NK-92 treated with Interleukin-12 subunit alpha and Interleukin-12 subunit beta, amount 100 ng/mL, for 24 hours (cell line): Measurements from ENCODE around the gene SLX4.
"Not testable (repeated sequence)": the region's sequence is repeated elsewhere in the genome, so short reads cannot be mapped to it uniquely, and the experiment has no call there.

Experiments
- DNase-seq: peaks from one replicate; lab custom pipeline; 2025; lab: John Stamatoyannopoulos, UW

SLX4 gene

GRCh38 chr16:3640632-3641501 is 29.5 kb upstream of the SLX4 start:
- no peak for DNase-seq

GRCh38 chr16:3640207-3640606 is 28.8 kb upstream of the SLX4 start:
- DNase-seq = no peak

GRCh38 chr16:3638916-3639644 is 27.7 kb upstream of the SLX4 start:
- no peak for DNase-seq

GRCh38 chr16:3637371-3637923 is 26.0 kb upstream of the SLX4 start:
- no peak for DNase-seq

GRCh38 chr16:3625911-3626732 is 14.7 kb upstream of the SLX4 start:
- no peak for DNase-seq

DNA sequence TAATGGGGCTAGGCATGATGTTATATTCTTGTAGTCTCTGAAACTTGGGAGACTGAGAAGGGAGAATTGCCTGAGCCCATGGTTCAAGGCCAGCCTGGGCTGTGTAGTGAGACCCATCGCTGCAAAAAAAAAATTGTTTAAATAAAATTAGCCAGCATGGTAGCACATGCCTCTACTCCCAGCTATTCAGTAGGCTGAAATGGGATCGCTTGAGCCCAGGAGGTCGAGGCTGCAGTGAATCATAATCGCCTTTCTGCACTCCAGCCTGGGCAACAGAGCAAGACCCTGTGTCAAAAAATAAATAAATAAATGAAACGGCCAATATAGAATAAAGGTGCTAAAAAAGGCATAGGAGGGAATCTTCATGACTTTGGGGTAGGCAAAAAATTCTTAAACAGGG is 13.9 kb upstream of the SLX4 start:
- DNase-seq = no peak

- no peak for DNase-seq
Observed at GRCh38 chr16:3623642-3624041, 12.2 kb upstream of the SLX4 start.

DNA sequence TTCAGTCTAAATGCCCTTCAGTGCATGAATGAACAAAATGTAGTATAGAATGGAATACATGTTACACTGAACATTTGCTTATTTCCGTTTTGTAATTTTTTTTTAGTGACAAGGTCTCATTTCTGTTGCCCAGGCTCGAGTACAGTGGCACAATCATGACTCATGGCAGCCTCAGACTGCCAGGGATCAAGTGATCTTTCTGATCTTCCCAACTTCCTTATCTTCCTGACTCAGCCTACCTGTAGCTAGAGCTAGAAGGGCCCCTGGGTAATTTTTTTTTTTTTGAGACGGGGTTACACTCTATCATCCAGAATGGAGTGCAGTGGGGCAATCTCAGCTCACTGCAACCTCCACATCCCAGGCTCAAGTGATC is 7.3 kb upstream of the SLX4 start:
- DNase-seq = no peak

DNA sequence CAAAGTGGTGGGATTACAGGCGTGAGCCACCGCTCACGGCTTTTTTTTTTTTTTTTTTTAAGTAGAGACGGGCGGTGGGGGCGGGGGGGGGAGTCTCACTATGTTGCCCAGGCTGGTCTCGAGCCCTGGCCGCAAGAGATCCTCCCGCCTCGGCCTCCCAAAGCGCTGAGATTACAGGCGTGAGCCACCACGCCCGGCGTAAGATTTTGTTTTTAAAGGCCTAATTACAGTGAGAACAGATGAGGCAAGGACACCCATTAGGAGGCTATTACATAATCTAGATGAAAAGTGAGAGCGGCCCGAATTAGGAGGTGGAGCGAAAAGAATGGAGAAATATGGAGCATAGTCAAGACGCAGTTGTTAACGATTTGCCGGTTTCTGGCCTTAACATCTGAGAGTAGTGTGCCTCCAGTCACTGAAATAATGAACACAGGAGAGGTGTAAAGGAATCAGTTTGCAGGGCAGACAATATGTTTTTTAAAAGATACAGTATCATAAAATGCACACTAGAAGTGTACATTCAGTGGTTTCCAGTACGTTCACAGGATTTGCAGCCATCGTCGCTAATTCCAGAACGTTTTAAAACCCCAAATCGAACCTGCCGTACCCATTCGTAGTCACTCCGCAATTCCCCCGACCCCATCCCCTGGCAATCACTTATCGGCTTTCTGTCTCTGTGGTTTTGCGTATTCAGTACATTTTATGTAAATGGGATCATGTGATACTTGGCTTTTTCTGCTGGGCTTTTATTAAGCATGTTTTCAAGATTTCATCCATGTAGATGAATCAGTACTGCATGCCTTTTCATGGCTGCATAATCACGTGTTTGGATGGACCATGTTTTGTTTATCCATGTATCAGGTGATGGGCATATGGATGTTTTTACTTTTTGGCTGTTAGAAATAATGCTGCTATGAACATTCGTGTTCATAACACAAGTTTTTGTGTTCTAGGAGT is 1.4 kb upstream of the SLX4 start:
- DNase-seq = no peak

- no peak for DNase-seq
Observed at GRCh38 chr16:3610698-3611145, 684 bp downstream of the SLX4 start.

DNA sequence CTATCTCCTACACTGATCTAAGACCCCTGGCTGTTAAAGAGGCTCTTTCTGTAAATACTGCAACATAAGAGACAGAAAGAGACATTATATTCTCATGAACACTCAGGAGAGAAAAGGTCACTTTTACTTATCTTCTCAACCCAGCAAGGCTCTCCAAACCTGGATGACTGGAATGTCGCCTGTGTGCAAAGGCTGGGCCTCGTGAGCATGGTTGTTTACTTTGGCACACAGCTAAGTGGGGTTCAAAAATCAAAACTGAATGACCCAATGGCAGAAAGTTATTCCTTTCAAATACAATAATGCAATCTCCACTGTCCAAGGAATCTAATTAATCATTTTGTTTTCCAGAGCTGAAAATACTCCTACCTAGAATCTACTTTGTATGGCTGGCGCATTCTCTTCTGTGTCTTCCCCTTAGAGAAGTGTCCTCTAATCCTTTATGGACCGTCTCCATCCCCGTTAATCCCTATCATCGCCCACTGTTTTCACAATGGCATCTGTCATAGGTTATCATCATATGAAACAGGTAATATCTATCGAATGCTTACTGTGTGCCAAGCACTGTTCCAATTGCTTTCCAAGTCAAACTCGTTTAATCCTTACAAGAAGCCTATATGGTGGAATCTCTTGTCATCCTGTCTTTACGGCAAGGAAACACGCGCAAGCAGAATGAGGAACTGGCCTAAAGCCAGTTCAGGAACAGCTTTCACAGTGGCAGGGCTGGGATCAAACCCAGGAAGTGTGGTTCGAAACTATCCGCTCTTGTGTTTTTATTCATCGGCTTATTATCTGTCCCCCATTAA is 1.3 kb downstream of the SLX4 start:
- no peak for DNase-seq

DNA sequence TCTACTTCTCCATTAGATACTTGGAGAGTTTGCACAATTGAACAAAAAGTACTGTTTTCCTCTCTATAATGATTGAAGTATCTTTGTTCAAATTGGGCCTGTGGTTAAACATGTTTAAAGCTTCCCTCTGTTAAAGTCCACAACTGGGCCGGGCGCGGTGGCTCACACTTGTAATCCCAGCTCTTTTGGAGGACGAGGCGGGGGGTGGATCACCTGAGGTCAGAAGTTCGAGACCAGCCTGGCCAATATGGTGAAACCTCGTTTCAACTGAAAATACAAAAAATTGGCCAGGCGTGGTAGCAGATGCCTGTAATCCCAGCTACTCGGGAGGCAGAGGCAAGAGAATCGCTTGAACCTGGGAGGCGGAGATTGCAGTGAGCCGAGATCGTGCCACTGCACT is 2.4 kb downstream of the SLX4 start:
- DNase-seq = not testable (repeated sequence)

DNA sequence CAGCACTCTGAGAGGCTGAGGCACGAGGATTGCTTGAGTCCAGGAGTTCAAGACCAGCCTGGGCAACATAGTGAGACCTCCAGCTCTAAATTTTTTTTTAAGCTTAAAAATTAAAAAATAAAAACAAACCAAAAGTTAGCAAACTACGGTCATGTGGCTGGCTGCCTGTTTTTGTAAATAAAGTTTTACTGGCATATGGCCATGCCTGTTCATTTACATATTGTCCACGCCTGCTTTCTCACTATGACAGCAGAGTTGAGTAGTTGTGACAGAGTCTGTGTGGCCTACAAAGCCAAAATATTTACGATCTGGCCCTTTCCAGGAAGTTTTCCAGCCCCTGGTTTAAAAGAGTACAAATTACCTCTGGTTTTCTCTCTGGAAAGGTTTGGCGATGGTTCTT is 3.3 kb downstream of the SLX4 start:
- no peak for DNase-seq

DNA sequence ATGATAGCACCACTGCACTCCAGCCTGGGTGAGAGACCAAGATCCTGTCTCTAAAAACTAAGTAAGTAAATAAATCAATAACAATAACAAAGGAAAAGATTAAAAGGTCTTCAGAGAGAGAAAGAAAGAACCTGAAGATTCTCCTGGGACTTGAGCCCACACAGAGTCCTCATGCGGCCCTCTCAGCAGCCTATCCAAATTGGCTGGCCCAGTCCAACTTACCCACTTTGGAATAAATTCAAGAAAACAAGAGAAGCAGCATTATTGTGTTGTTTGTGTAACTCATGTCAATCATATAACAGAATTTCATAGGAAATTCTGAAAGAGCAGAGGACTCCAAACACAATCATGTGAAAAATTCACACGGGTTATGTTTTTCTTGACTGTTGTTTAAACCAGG is 3.8 kb downstream of the SLX4 start:
- DNase-seq = no peak

- no peak for DNase-seq
Observed at GRCh38 chr16:3607161-3607560, 4.2 kb downstream of the SLX4 start.

- no peak for DNase-seq
Observed at GRCh38 chr16:3606441-3606840, 5.0 kb downstream of the SLX4 start.

DNA sequence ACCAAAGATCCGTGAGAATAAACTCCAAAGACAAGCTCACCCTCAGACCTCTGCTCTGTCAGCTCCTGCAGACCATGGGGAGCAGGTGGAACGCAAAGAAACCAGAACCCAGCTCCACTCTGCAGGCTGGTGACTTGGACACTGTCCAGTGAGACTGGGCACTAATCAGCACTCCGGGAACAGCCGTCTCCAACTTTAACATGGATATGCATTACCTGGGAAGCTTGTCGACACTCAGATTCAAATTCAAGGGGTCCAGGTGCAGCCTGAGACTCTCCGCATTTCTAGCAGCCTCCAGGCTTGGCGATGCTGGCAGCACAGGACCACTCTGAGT is 9.1 kb downstream of the SLX4 start:
- no peak for DNase-seq

GRCh38 chr16:3601614-3602319 is 9.6 kb downstream of the SLX4 start:
- no peak for DNase-seq

GRCh38 chr16:3599922-3600321 is 11.5 kb downstream of the SLX4 start:
- DNase-seq = no peak

GRCh38 chr16:3599121-3599520 is 12.3 kb downstream of the SLX4 start:
- DNase-seq = no peak
